ENCODE measurements around the gene PLXDC1.

Gene PLXDC1

GRCh38 chr17:39104046-39104445 is 47.4 kb downstream of the PLXDC1 start:
- ChIA-PET POLR2A (interaction anchor here (0.6 kb wide), 1 partner anchor 15 kb away, joined by 3 read pairs; no protein-coding TSS in a partner anchor), CTCF (interaction anchor here (0.6 to 0.7 kb wide), 2 partner anchors 49 to 151 kb away, joined by 3 read pairs; no protein-coding TSS in a partner anchor)
- Histone ChIP-seq H3K9me3 (ENCODE audit: control insufficient read depth, insufficient read depth, low read depth, low read length) (no peaks in the 10 kb centered on the region), H3K4me1 (ENCODE audit: control insufficient read depth, insufficient read depth, low read length) (no peaks in the 10 kb centered on the region), H3K4me3 (ENCODE audit: low read depth, low read length) (no peak overlapping the region), H3K27ac (ENCODE audit: extremely low read depth, low read depth, low read length) (no peak overlapping the region), H3K36me3 (ENCODE audit: control insufficient read depth in 2 of 2, insufficient read depth in 1 of 2, low read length in 2 of 2) (no peaks in the 10 kb centered on the region)
- TF ChIP-seq ZNF621 (tag by site-specific recombination; IDR thresholded peaks at IDR 0.05) = no peak
- no peak for TF ChIP-seq PRDM2 (tag by site-specific recombination; IDR thresholded peaks at IDR 0.05; ENCODE audit: borderline replicate concordance)
- no peak for TF ChIP-seq ZNF580 (tag by site-specific recombination; IDR thresholded peaks at IDR 0.05)
- TF ChIP-seq ZNF426 (tag by site-specific recombination; IDR thresholded peaks at IDR 0.05) = no peak
- no peak for TF ChIP-seq YY2 (tag by site-specific recombination; IDR thresholded peaks at IDR 0.05)
- no peak for TF ChIP-seq ZNF623 (tag by site-specific recombination; IDR thresholded peaks at IDR 0.05)
- no peak for TF ChIP-seq ZNF549 (tag by site-specific recombination; IDR thresholded peaks at IDR 0.05)
- TF ChIP-seq ZNF394 (tag by site-specific recombination; IDR thresholded peaks at IDR 0.05; ENCODE audit: borderline replicate concordance) = no peak
- no peak for TF ChIP-seq ZNF645 (tag by site-specific recombination; IDR thresholded peaks at IDR 0.05)
- TF ChIP-seq ZNF561 (tag by site-specific recombination; IDR thresholded peaks at IDR 0.05; ENCODE audit: borderline replicate concordance) = no peak
- TF ChIP-seq GLI4 (tag by site-specific recombination; IDR thresholded peaks at IDR 0.05) = no peak
- no peak for TF ChIP-seq ZNF324 (tag by site-specific recombination; IDR thresholded peaks at IDR 0.05)
- TF ChIP-seq ZNF677 (tag by site-specific recombination; IDR thresholded peaks at IDR 0.05) = no peak
- TF ChIP-seq ZNF16 (tag by site-specific recombination; IDR thresholded peaks at IDR 0.05; ENCODE audit: low read depth) = no peak
- TF ChIP-seq ZNF174 (tag by site-specific recombination; IDR thresholded peaks at IDR 0.05) = no peak
- no peak for TF ChIP-seq HIC1 (tag by site-specific recombination; IDR thresholded peaks at IDR 0.05)
- no peak for TF ChIP-seq ZNF513 (tag by site-specific recombination; IDR thresholded peaks at IDR 0.05)
- no peak for TF ChIP-seq ELK4 (IDR thresholded peaks at IDR 0.05; ENCODE audit: borderline replicate concordance, low read depth, low read length)
- no peak for TF ChIP-seq KLF8 (tag by site-specific recombination; IDR thresholded peaks at IDR 0.05)
